Upper lobe of right lung (tissue), 1 donor: ENCODE results near the gene SEL1L. TPM values are rescaled to one million over a fixed set of nuclear protein-coding genes. Genes with fewer than 3 reads are reported as not detected.
A peak's percentile ranks its signal among the peaks of the same experiment; 100 is the strongest.

Experiments used
- ATAC-seq: fragments of 200-7000 bp; cut with Tn5 transposase; one replicate; pipeline ENCODE4 v1.9.1; 2020; ENCODE audit warnings: mild to moderate bottlenecking, moderate library complexity
- DNase-seq: peaks from one replicate; pipeline ENCODE4 v3.0.0-alpha.2; 2020
- H3K27ac ChIP-seq: fragments of 200-600 bp; one replicate; pipeline ENCODE4 v1.8.0; 2022
- H3K27me3 ChIP-seq: fragments of 200-600 bp; one replicate; pipeline ENCODE4 v1.8.0; 2022; ENCODE audit warnings: mild to moderate bottlenecking
- H3K36me3 ChIP-seq: fragments of 200-600 bp; one replicate; pipeline ENCODE4 v1.8.0; 2022
- H3K4me1 ChIP-seq: fragments of 200-600 bp; one replicate; pipeline ENCODE4 v1.8.0; 2022
- H3K4me3 ChIP-seq: fragments of 200-600 bp; one replicate; pipeline ENCODE4 v1.8.0; 2022; ENCODE audit warnings: mild to moderate bottlenecking
- H3K9me3 ChIP-seq: fragments of 200-600 bp; one replicate; pipeline ENCODE4 v1.8.0; 2022
- intact Hi-C: fragments of 100-400 bp; cut with DNase I; formaldehyde crosslinking; loops from one replicate; pipeline ENCODE4 v1.11.0; 2022
- total RNA-seq: library from RNA; stranded (reverse); fragmentation: NEBNext Ultra II Directional; extraction: Animal tissue kit (Norgen Biotek cat#: 25700); gene quantifications from one replicate; pipeline ENCODE4 v1.2.1, GENCODE V29; 2021
- TF ChIP-seq, protein P1 (sequence below): fragments of 200-600 bp; IDR thresholded peaks from one replicate; pipeline ENCODE4 v1.8.0; 2022; ENCODE audit warnings: antibody characterized with exemption
- donor health status: DM: no; HTN: yes; CAD: no; lungs with severe emphysema.

Gene SEL1L
- total RNA-seq, 1 donor from 2014 or later, result 108 TPM

GRCh38 chr14:81429028-81429427, 104.6 kb downstream of the SEL1L start:
- intact Hi-C loops, result loop anchor here (5.0 kb wide), 1 partner anchor 72 kb away; no protein-coding TSS in a partner anchor
- TF ChIP-seq, protein P1, sequence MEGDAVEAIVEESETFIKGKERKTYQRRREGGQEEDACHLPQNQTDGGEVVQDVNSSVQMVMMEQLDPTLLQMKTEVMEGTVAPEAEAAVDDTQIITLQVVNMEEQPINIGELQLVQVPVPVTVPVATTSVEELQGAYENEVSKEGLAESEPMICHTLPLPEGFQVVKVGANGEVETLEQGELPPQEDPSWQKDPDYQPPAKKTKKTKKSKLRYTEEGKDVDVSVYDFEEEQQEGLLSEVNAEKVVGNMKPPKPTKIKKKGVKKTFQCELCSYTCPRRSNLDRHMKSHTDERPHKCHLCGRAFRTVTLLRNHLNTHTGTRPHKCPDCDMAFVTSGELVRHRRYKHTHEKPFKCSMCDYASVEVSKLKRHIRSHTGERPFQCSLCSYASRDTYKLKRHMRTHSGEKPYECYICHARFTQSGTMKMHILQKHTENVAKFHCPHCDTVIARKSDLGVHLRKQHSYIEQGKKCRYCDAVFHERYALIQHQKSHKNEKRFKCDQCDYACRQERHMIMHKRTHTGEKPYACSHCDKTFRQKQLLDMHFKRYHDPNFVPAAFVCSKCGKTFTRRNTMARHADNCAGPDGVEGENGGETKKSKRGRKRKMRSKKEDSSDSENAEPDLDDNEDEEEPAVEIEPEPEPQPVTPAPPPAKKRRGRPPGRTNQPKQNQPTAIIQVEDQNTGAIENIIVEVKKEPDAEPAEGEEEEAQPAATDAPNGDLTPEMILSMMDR, result no peak
- Histone ChIP-seq H3K4me3 (no peak overlapping the region), H3K27ac (no peak overlapping the region), H3K4me1 (peaks cover 5% of the 10 kb centered on the region), H3K36me3 (no peaks in the 10 kb centered on the region), H3K27me3 (peaks cover 3% of the 10 kb centered on the region), H3K9me3 (no peaks in the 10 kb centered on the region)
- ATAC-seq (no peak), DNase-seq (no peak)

DNA sequence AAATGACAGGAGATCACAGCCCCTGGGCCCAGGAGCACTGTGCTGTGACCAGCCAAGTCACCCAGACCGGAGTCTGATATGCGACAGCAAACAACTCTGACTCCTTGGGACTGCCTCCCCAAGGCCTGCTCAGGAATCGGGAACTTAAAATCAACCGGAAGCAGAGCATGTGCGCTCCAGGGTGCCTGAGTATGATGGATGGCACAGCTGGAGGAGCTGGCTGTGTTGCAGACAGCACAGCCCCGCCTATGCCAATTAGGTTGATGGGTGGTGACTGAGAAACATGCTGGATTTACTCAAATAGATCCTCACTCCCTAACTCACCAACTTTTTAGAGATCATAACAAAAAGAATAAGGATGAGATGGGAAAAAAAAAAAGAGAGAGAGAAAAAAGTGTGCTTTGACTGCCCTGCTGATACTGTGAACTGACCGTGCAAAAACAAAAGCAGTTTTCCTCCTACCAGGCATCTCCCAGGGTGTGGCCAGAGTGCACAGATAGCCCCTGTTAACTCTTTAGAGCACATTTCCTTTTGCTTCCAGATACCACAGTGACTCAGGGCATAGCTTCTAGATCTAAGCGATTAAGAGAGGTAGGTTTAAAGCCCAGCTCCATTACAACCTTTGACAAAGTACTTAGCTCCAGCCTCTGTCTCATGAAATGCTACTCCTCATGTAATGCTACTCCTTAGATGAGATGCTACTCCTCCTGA, 106.2 kb downstream of the SEL1L start:
- Histone ChIP-seq H3K9me3 (no peaks in the 10 kb centered on the region), H3K27me3 (no peaks in the 10 kb centered on the region), H3K36me3 (no peaks in the 10 kb centered on the region), H3K27ac (peak overlapping the region; percentile 30), H3K4me1 (peaks cover 11% of the 10 kb centered on the region), H3K4me3 (no peak overlapping the region)
- TF ChIP-seq, protein P1, result no peak
- no peak for DNase-seq
- intact Hi-C loops, result loop anchor here (5.0 kb wide), 1 partner anchor 70 kb away; no protein-coding TSS in a partner anchor
- ATAC-seq, result peak; percentile 63

DNA sequence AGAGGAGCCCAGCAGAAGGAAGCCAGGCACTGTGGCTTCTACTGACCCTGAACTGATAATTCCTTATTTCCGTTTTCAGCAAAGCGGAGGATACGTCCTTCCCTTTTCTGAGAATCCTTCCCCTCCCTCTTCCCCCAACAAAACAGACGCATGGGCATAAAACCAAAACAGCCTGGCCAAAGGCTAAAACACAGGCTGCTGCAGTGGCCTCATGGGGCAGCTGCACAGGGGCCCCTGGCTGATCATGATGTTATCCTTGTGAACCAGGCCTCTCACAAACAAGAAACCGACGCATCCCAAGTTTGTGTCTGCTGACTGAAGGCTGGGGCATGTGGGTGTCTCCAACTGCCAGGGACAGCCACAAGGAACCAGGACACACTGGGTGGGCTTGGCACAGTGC, 110.1 kb downstream of the SEL1L start:
- intact Hi-C loops, result no loop called here
- Histone ChIP-seq H3K4me3 (no peak overlapping the region), H3K4me1 (peaks cover 11% of the 10 kb centered on the region), H3K9me3 (no peaks in the 10 kb centered on the region), H3K27ac (peak overlapping the region; percentile 61), H3K36me3 (no peaks in the 10 kb centered on the region), H3K27me3 (no peaks in the 10 kb centered on the region)
- DNase-seq (no peak), ATAC-seq (peak; percentile 81)
- TF ChIP-seq, protein P1, result no peak

Other genes starting within 250 kb of the SEL1L start
- 47.7 TPM for gene STON2, start 133.5 kb downstream of the SEL1L start, total RNA-seq